HCT116 (cell line): ENCODE data around the gene FCHSD2. TPM values are rescaled to one million over a fixed set of nuclear protein-coding genes. Genes with fewer than 3 reads are reported as not detected.

Source experiments
- ATAC-seq: fragments of 200-7000 bp; cut with Tn5 transposase; 2 replicates; pipeline ENCODE4 v1.9.1; 2020; ENCODE audit warnings: mild to moderate bottlenecking, moderate library complexity
- BruUV-seq: library from RNA; stranded (reverse); fragments of 400-500 nt; replicated peaks from 2 replicates; lab custom pipeline; 2021; lab: Mats Ljungman, UMichigan
- CTCF ChIA-PET: fragments of 300-600 bp; sonication (Branson Sonifier 250); formaldehyde crosslinking; loops from one replicate; lab custom pipeline; 2021; ENCODE audit warnings: antibody characterized with exemption; lab: Charles Lee
- POLR2A ChIA-PET: fragments of 300-600, 350-600 bp; sonication (Branson Sonifier 250); formaldehyde crosslinking; loops from one replicate; lab custom pipeline; 2021; ENCODE audit warnings: antibody characterized with exemption; lab: Charles Lee
- RAD21 ChIA-PET, 2 experiments: fragments of 300-600 bp; sonication (Branson Sonifier 250); formaldehyde crosslinking; loops; one replicate each; lab custom pipeline; 2023; ENCODE audit warnings: low total read pairs in 2 of 2; ENCODE audit not compliant: uncharacterized antibody in 2 of 2, unreplicated experiment in 2 of 2, low non-redundant PET in 1 of 2; lab: Charles Lee
- DNase-seq: peaks from one replicate; pipeline ENCODE4 v3.0.0-alpha.2; 2010; ENCODE audit warnings: low read depth, low spot score
- H2AFZ ChIP-seq: fragments of 200-600 bp; shearing (Covaris generic), sonication (generic); 2 replicates; pipeline ENCODE4 v1.6.1; 2017; ENCODE audit warnings: low read depth, mixed run types, mixed read lengths, antibody characterized with exemption, low read length; ENCODE audit not compliant: poor library complexity, severe bottlenecking
- H3K27ac ChIP-seq: 2 replicates; pipeline ENCODE4 v1.5.1; 2012; ENCODE audit warnings: low read depth, low read length
- H3K27me3 ChIP-seq: fragments of 200-600 bp; sonication (generic); 2 replicates; pipeline ENCODE4 v1.6.1; 2016; ENCODE audit warnings: mixed run types, low read length, mixed read lengths; ENCODE audit not compliant: insufficient read depth
- H3K36me3 ChIP-seq, 2 experiments: fragments of 200-500 bp in 1 of 2; fragments of 200-600 bp in 1 of 2; sonication (Bioruptor generic) in 1 of 2; sonication (generic) in 1 of 2; 2 replicates each; pipeline versions ENCODE4 v1.5.1 to v1.6.1; 2014 to 2016; ENCODE audit warnings: low read length in 2 of 2, inconsistent platforms in 1 of 2, mixed read lengths in 1 of 2, mixed run types in 1 of 2; ENCODE audit not compliant: insufficient read depth in 2 of 2, control insufficient read depth in 1 of 2
- H3K4me1 ChIP-seq, 2 experiments: fragments of 200-600 bp in 1 of 2; sonication (generic) in 1 of 2; 2 replicates each; pipeline versions ENCODE4 v1.5.1 to v1.6.1; 2012 to 2017; ENCODE audit warnings: low read length in 2 of 2, inconsistent platforms in 1 of 2, mild to moderate bottlenecking in 1 of 2, mixed read lengths in 1 of 2, mixed run types in 1 of 2, moderate library complexity in 1 of 2; ENCODE audit not compliant: insufficient read depth in 2 of 2, control insufficient read depth in 1 of 2
- H3K4me2 ChIP-seq: fragments of 200-600 bp; sonication (generic); 2 replicates; pipeline ENCODE4 v1.6.1; 2017; ENCODE audit warnings: mixed run types, low read length, mixed read lengths
- H3K4me3 ChIP-seq, 2 experiments: fragments of 200-600 bp in 1 of 2; sonication (generic) in 1 of 2; replicated peaks in 1 of 2; 2 replicates each; pipeline ENCODE4 v1.5.1; 2011 to 2016; ENCODE audit warnings: low read length in 2 of 2, control low read depth in 1 of 2, low read depth in 1 of 2, mild to moderate bottlenecking in 1 of 2, mixed read lengths in 1 of 2, mixed run types in 1 of 2
- H3K79me2 ChIP-seq: fragments of 200-600 bp; sonication (generic); 2 replicates; pipeline ENCODE4 v1.6.1; 2017; ENCODE audit warnings: mild to moderate bottlenecking, mixed run types, low read length, moderate library complexity, mixed read lengths; ENCODE audit not compliant: insufficient read depth
- H3K9ac ChIP-seq: fragments of 200-600 bp; sonication (generic); 2 replicates; pipeline ENCODE4 v1.6.1; 2016; ENCODE audit warnings: low read length, mixed read lengths
- H3K9me2 ChIP-seq: fragments of 200-600 bp; sonication (generic), shearing (Covaris generic); 2 replicates; pipeline ENCODE4 v1.6.1; 2017; ENCODE audit warnings: mixed run types, mild to moderate bottlenecking, moderate library complexity; ENCODE audit not compliant: insufficient read depth
- H3K9me3 ChIP-seq, 2 experiments: fragments of 200-500 bp in 1 of 2; fragments of 200-600 bp in 1 of 2; sonication (Bioruptor generic) in 1 of 2; sonication (generic) in 1 of 2; 2 replicates each; pipeline ENCODE4 v1.6.1; 2014 to 2017; ENCODE audit warnings: low read length in 2 of 2, mixed read lengths in 2 of 2, inconsistent platforms in 1 of 2, low read depth in 1 of 2, mild to moderate bottlenecking in 1 of 2, mixed run types in 1 of 2, moderate library complexity in 1 of 2; ENCODE audit not compliant: control insufficient read depth in 1 of 2, insufficient read depth in 1 of 2
- H4K20me1 ChIP-seq: fragments of 200-600 bp; sonication (generic), shearing (Covaris generic); 2 replicates; pipeline ENCODE4 v1.6.1; 2017; ENCODE audit warnings: mixed run types, mild to moderate bottlenecking, moderate library complexity; ENCODE audit not compliant: insufficient read depth
- EGR1 ChIP-seq: IDR thresholded peaks from 2 replicates; pipeline ENCODE4 v1.6.1; 2012; ENCODE audit warnings: low read depth
- EZH2 ChIP-seq: fragments of 200-600 bp; sonication (generic); IDR thresholded peaks from 2 replicates; pipeline ENCODE4 v1.6.1; 2017; ENCODE audit warnings: antibody characterized with exemption, mixed run types
- JUND ChIP-seq: IDR thresholded peaks from 2 replicates; pipeline ENCODE4 v1.6.1; 2012
- POLR2A ChIP-seq: IDR thresholded peaks from 2 replicates; pipeline ENCODE4 v1.7.0; 2011; ENCODE audit warnings: borderline replicate concordance; ENCODE audit not compliant: insufficient read depth, insufficient read length; ENCODE audit errors: extremely low read depth
- SP1 ChIP-seq: IDR thresholded peaks from 2 replicates; pipeline ENCODE4 v1.6.1; 2012; ENCODE audit warnings: low read depth
- YY1 ChIP-seq: IDR thresholded peaks from 2 replicates; pipeline ENCODE4 v1.6.1; 2011; ENCODE audit warnings: low read length, low read depth, moderate library complexity, mild to moderate bottlenecking; ENCODE audit not compliant: insufficient replicate concordance; ENCODE audit errors: extremely low read depth
- ZFX ChIP-seq: fragments of 450-650 bp; IDR thresholded peaks from 2 replicates; pipeline ENCODE4 v1.6.1; 2017
- ZNF274 ChIP-seq: fragments of 200-500 bp; sonication (Bioruptor generic); IDR thresholded peaks from 2 replicates; pipeline ENCODE4 v1.6.1; 2014; ENCODE audit warnings: mild to moderate bottlenecking, low read depth, low read length, inconsistent platforms
- intact Hi-C: fragments of 100-400 bp; cut with micrococcal nuclease; formaldehyde crosslinking; loops from 2 replicates; pipeline ENCODE4 v1.10.0; 2022
- total RNA-seq: library from RNA; stranded (reverse); gene quantifications from one replicate; pipeline ENCODE4 v1.2.1, GENCODE V29; 2021; ENCODE audit not compliant: unreplicated experiment
- TF ChIP-seq, protein P1 (sequence below): IDR thresholded peaks from 2 replicates; pipeline ENCODE4 v1.6.1; 2012
- TF ChIP-seq, protein P2 (sequence below): IDR thresholded peaks from 2 replicates; pipeline ENCODE4 v1.6.1; 2012; ENCODE audit warnings: low read depth
- TF ChIP-seq, protein P3 (sequence below): IDR thresholded peaks from 2 replicates; pipeline ENCODE4 v1.6.1; 2011; ENCODE audit warnings: mild to moderate bottlenecking, low read length, moderate library complexity; ENCODE audit not compliant: insufficient replicate concordance; ENCODE audit errors: extremely low read depth

Gene FCHSD2
- total RNA-seq, 1 experiment from 2014 or later = 15.0 TPM

GRCh38 chr11:73149105-73149504 is 7.0 kb upstream of the FCHSD2 start:
- Histone ChIP-seq H3K27ac (no peak overlapping the region), H3K9me2 (no peaks in the 10 kb centered on the region), H3K9ac (no peak overlapping the region), H3K36me3 (no peaks in the 10 kb centered on the region), H3K4me1 (peaks cover 0 to 4% of the 10 kb centered on the region in 2 experiments; a peak in 1 of 4 replicates), H3K9me3 (no peaks in the 10 kb centered on the region), H3K4me3 (no peak overlapping the region), H4K20me1 (no peaks in the 10 kb centered on the region), H3K79me2 (no peaks in the 10 kb centered on the region), H3K27me3 (no peaks in the 10 kb centered on the region), H2AFZ (no peak overlapping the region), H3K4me2 (no peak overlapping the region)
- intact Hi-C loops = no loop called here
- DNase-seq (no peak), ATAC-seq (no peak)
- ChIA-PET POLR2A (no interaction called here), RAD21 (no interaction called here), CTCF (no interaction called here)
- BruUV-seq = no TSS peak
- TF ChIP-seq ZNF274 = no peak
- no peak for TF ChIP-seq ZFX
- TF ChIP-seq, protein P1, sequence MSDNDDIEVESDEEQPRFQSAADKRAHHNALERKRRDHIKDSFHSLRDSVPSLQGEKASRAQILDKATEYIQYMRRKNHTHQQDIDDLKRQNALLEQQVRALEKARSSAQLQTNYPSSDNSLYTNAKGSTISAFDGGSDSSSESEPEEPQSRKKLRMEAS = no peak
- no peak for TF ChIP-seq YY1
- TF ChIP-seq, protein P2, sequence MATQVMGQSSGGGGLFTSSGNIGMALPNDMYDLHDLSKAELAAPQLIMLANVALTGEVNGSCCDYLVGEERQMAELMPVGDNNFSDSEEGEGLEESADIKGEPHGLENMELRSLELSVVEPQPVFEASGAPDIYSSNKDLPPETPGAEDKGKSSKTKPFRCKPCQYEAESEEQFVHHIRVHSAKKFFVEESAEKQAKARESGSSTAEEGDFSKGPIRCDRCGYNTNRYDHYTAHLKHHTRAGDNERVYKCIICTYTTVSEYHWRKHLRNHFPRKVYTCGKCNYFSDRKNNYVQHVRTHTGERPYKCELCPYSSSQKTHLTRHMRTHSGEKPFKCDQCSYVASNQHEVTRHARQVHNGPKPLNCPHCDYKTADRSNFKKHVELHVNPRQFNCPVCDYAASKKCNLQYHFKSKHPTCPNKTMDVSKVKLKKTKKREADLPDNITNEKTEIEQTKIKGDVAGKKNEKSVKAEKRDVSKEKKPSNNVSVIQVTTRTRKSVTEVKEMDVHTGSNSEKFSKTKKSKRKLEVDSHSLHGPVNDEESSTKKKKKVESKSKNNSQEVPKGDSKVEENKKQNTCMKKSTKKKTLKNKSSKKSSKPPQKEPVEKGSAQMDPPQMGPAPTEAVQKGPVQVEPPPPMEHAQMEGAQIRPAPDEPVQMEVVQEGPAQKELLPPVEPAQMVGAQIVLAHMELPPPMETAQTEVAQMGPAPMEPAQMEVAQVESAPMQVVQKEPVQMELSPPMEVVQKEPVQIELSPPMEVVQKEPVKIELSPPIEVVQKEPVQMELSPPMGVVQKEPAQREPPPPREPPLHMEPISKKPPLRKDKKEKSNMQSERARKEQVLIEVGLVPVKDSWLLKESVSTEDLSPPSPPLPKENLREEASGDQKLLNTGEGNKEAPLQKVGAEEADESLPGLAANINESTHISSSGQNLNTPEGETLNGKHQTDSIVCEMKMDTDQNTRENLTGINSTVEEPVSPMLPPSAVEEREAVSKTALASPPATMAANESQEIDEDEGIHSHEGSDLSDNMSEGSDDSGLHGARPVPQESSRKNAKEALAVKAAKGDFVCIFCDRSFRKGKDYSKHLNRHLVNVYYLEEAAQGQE = no peak
- TF ChIP-seq JUND = no peak
- TF ChIP-seq EZH2 = no peak
- TF ChIP-seq, protein P3, sequence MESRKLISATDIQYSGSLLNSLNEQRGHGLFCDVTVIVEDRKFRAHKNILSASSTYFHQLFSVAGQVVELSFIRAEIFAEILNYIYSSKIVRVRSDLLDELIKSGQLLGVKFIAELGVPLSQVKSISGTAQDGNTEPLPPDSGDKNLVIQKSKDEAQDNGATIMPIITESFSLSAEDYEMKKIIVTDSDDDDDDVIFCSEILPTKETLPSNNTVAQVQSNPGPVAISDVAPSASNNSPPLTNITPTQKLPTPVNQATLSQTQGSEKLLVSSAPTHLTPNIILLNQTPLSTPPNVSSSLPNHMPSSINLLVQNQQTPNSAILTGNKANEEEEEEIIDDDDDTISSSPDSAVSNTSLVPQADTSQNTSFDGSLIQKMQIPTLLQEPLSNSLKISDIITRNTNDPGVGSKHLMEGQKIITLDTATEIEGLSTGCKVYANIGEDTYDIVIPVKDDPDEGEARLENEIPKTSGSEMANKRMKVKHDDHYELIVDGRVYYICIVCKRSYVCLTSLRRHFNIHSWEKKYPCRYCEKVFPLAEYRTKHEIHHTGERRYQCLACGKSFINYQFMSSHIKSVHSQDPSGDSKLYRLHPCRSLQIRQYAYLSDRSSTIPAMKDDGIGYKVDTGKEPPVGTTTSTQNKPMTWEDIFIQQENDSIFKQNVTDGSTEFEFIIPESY = no peak
- TF ChIP-seq SP1 = no peak
- TF ChIP-seq POLR2A = no peak
- TF ChIP-seq EGR1 = no peak
